Right lobe of liver (tissue), 4 donors: Measurements from ENCODE around the gene ISX.

Experiments
- CTCF ChIP-seq, 4 donors: fragments of 200-600 bp in 3 of 4; fragments of 450-650 bp in 1 of 4; IDR thresholded peaks; one replicate each; pipeline versions ENCODE4 v1.5.1 to v1.8.0; 2016 to 2022; ENCODE audit warnings: antibody characterized with exemption in 4 of 4, mild to moderate bottlenecking in 2 of 4
- POLR2A ChIP-seq: fragments of 450-650 bp; IDR thresholded peaks from one replicate; pipeline ENCODE4 v1.6.1; 2017; ENCODE audit warnings: antibody characterized with exemption, mild to moderate bottlenecking
- donor health status: DM: no; HTN: no; CAD: no.
- donor health status: DM: no; HTN: no; CAD: no.
- donor health status: DM: no; HTN: yes; CAD: no.

GRCh38 chr22:35072925-35073324 is 7.0 kb downstream of the ISX start:
- TF ChIP-seq POLR2A, result no peak
- TF ChIP-seq CTCF (IDR thresholded peaks at IDR 0.05), result no peak
